NT2/D1 (cell line): ENCODE data around the gene LAGE3.

ENCODE experiments used
- DNase-seq: peaks from one replicate; pipeline ENCODE4 v3.0.0-alpha.2; 2011; ENCODE audit warnings: low read depth, low spot score
- H3K27me3 ChIP-seq: 2 replicates; pipeline ENCODE4 v1.6.0; 2011; ENCODE audit warnings: mild to moderate bottlenecking; ENCODE audit not compliant: insufficient read length, insufficient read depth
- H3K36me3 ChIP-seq: 2 replicates; pipeline ENCODE4 v1.6.1; 2011; ENCODE audit warnings: mild to moderate bottlenecking, low read length, mixed read lengths; ENCODE audit not compliant: insufficient read depth, insufficient read length
- H3K4me1 ChIP-seq: 2 replicates; pipeline ENCODE4 v1.5.1; 2011; ENCODE audit not compliant: insufficient read depth, insufficient read length
- H3K4me3 ChIP-seq: 2 replicates; pipeline ENCODE4 v1.5.1; 2011; ENCODE audit warnings: low read depth; ENCODE audit not compliant: insufficient read length
- H3K9ac ChIP-seq: 2 replicates; pipeline ENCODE4 v1.6.0; 2011; ENCODE audit warnings: low read depth; ENCODE audit not compliant: insufficient read length
- H3K9me3 ChIP-seq: 2 replicates; pipeline ENCODE4 v1.5.1; 2011; ENCODE audit warnings: mild to moderate bottlenecking, low read length; ENCODE audit not compliant: insufficient read depth
- SUZ12 ChIP-seq: IDR thresholded peaks from 2 replicates; pipeline ENCODE4 v1.6.1; 2011; ENCODE audit not compliant: insufficient read length, insufficient read depth; ENCODE audit errors: extremely low read depth
- YY1 ChIP-seq: IDR thresholded peaks from 2 replicates; pipeline ENCODE4 v1.6.1; 2011; ENCODE audit not compliant: insufficient read length, insufficient read depth
- ZNF274 ChIP-seq: IDR thresholded peaks from 2 replicates; pipeline ENCODE4 v1.6.1; 2011; ENCODE audit warnings: mild to moderate bottlenecking, low read depth, low read length

LAGE3 gene

GRCh38 chrX:154478728-154479622, at the start of gene LAGE3:
Gene LAGE3 (minus strand): TSS chrX:154479281. CDS start chrX:154478915, 366 bp downstream.
- peak; percentile 60 for DNase-seq
- no peaks in the 10 kb centered on the region for H3K4me1 ChIP-seq
- no peaks in the 10 kb centered on the region for H3K9me3 ChIP-seq

GRCh38 chrX:154526901-154527675, 48.0 kb upstream of the LAGE3 start:
- Histone ChIP-seq H3K27me3 (no peaks in the 10 kb centered on the region), H3K9ac (no peak overlapping the region), H3K9me3 (no peaks in the 10 kb centered on the region), H3K4me3 (no peak overlapping the region), H3K36me3 (peaks cover 8% of the 10 kb centered on the region), H3K4me1 (peaks cover 5% of the 10 kb centered on the region)
- TF ChIP-seq ZNF274 (no peak), SUZ12 (no peak), YY1 (no peak)
- no peak for DNase-seq

More at GRCh38 chrX:154478728-154479622, at the start of gene LAGE3:
- H3K36me3 ChIP-seq: peaks cover 8% of the 10 kb centered on the region
- no peaks in the 10 kb centered on the region for H3K27me3 ChIP-seq
- peak within 1 kb of the TSS; percentile 39 for H3K4me3 ChIP-seq
- TF ChIP-seq SUZ12 (no peak), YY1 (no peak), ZNF274 (no peak)
- H3K9ac ChIP-seq: peak within 1 kb of the TSS; percentile 80

DNA sequence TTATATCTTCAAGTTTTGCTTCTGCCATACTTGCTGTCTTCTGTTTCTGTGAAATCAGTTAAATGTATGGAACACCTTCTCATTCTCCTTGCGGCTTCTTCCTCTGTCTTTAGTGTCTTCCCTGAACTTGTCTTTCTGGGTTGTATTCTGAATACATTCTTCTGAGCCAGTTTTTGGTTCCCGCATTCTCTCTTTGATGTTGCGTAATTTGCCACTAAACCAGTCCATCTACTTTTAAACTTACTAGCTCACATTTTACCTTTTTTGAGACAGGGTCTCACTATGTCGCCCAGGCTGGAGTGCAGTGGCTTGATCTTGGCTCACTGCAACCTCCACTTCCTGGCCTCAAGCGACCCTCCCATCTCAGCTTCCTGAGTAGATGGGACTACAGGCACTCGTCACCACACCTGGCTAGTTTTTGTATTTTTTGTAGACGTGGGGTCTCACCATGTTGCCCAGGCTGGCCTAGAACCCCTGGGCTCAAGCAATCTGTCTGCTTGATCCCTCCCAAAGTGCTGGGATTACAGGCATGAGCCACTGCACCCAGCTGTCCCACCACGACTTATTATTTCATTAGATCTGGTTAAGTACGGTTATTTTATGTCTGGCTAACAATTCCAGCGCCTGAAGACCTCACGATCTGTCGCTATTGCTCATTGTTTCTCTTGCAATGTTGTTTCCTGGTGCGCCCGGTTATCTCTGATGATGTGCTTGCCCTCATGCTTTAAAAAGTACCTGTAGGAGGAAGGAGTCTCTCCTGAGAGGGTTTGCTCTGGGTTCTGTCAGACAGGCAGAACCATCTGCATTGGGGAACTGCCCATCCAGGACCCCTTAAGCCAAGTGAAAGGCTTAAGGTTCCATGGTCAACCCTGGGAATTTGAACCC, 46.8 kb upstream of the LAGE3 start:
- TF ChIP-seq ZNF274 (no peak), SUZ12 (no peak), YY1 (no peak)
- Histone ChIP-seq H3K9me3 (no peaks in the 10 kb centered on the region), H3K9ac (no peak overlapping the region), H3K4me3 (no peak overlapping the region), H3K27me3 (no peaks in the 10 kb centered on the region), H3K36me3 (peaks cover 4% of the 10 kb centered on the region), H3K4me1 (no peaks in the 10 kb centered on the region)
- no peak for DNase-seq

GRCh38 chrX:154519389-154519788, 40.3 kb upstream of the LAGE3 start:
- Histone ChIP-seq H3K4me1 (no peaks in the 10 kb centered on the region), H3K36me3 (no peaks in the 10 kb centered on the region), H3K4me3 (no peak overlapping the region), H3K9ac (no peak overlapping the region), H3K9me3 (no peaks in the 10 kb centered on the region), H3K27me3 (no peaks in the 10 kb centered on the region)
- DNase-seq: no peak
- TF ChIP-seq YY1 (no peak), SUZ12 (no peak), ZNF274 (no peak)

GRCh38 chrX:154517101-154517781, 38.2 kb upstream of the LAGE3 start:
- H3K4me3 ChIP-seq: peak overlapping the region; percentile 15
- TF ChIP-seq YY1 (no peak), SUZ12 (no peak), ZNF274 (no peak)
- no peaks in the 10 kb centered on the region for H3K9me3 ChIP-seq
- peak overlapping the region; percentile 32 for H3K9ac ChIP-seq
- H3K36me3 ChIP-seq: no peaks in the 10 kb centered on the region
- H3K27me3 ChIP-seq: no peaks in the 10 kb centered on the region
- no peaks in the 10 kb centered on the region for H3K4me1 ChIP-seq
- no peak for DNase-seq

- Histone ChIP-seq H3K4me1 (no peaks in the 10 kb centered on the region), H3K4me3 (peak overlapping the region; percentile 16), H3K27me3 (no peaks in the 10 kb centered on the region), H3K9ac (peak overlapping the region; percentile 59), H3K36me3 (no peaks in the 10 kb centered on the region), H3K9me3 (no peaks in the 10 kb centered on the region)
- TF ChIP-seq SUZ12: no peak
- TF ChIP-seq YY1: no peak
- no peak for TF ChIP-seq ZNF274
- DNase-seq: no peak
Observed at GRCh38 chrX:154516656-154517100, 37.6 kb upstream of the LAGE3 start.
